ENCODE results near the gene INTU.

The INTU gene

GRCh38 chr4:127667116-127667515 is 34.4 kb downstream of the INTU start (continued):
- no peak for TF ChIP-seq ZBTB21 (tag by site-specific recombination; IDR thresholded peaks at IDR 0.05)
- no peak for TF ChIP-seq ZNF548 (tag by site-specific recombination; IDR thresholded peaks at IDR 0.05)
- no peak for TF ChIP-seq ZNF510 (tag by site-specific recombination; IDR thresholded peaks at IDR 0.05; ENCODE audit: insufficient replicate concordance)
- no peak for TF ChIP-seq ZNF394 (tag by site-specific recombination; IDR thresholded peaks at IDR 0.05; ENCODE audit: borderline replicate concordance)
- TF ChIP-seq ZNF223 (tag by site-specific recombination; IDR thresholded peaks at IDR 0.05), result no peak

DNA sequence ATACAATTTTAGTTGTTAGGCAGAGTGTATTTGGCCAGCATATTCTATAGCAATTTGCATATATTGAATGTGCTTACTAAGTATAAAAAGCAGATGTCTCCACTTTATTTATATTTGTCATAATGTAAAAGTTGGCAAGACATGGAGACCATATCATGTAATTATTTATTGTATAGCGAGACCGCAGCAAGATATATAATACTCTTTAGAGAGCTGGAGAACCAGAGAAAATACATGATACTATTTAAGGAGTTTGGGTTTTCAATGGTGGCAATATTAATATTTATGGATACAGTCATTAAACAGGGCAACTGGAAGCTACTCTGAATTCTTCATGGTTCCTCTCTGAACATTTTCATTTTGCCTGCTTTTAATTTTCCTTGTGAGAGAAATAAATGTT is 35.0 kb downstream of the INTU start:
- no peak for TF ChIP-seq ZNF37A (tag by site-specific recombination; IDR thresholded peaks at IDR 0.05)
- TF ChIP-seq, protein P1, sequence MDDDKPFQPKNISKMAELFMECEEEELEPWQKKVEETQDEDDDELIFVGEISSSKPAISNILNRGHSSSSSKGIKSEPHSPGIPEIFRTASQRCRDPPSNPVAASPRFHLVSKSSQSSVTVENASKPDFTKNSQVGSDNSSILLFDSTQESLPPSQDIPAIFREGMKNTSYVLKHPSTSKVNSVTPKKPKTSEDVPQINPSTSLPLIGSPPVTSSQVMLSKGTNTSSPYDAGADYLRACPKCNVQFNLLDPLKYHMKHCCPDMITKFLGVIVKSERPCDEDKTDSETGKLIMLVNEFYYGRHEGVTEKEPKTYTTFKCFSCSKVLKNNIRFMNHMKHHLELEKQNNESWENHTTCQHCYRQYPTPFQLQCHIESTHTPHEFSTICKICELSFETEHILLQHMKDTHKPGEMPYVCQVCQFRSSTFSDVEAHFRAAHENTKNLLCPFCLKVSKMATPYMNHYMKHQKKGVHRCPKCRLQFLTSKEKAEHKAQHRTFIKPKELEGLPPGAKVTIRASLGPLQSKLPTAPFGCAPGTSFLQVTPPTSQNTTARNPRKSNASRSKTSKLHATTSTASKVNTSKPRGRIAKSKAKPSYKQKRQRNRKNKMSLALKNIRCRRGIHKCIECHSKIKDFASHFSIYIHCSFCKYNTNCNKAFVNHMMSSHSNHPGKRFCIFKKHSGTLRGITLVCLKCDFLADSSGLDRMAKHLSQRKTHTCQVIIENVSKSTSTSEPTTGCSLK (tag by site-specific recombination; IDR thresholded peaks at IDR 0.05), result no peak
- TF ChIP-seq SCRT2 (tag by site-specific recombination; IDR thresholded peaks at IDR 0.05), result no peak
- TF ChIP-seq EGR2 (tag by site-specific recombination; IDR thresholded peaks at IDR 0.05; ENCODE audit: low read depth), result no peak
- no peak for TF ChIP-seq SALL2 (tag by site-specific recombination; IDR thresholded peaks at IDR 0.05; ENCODE audit: borderline replicate concordance)
- TF ChIP-seq ZNF707 (tag by site-specific recombination; IDR thresholded peaks at IDR 0.05), result no peak
- no peak for TF ChIP-seq ZNF146 (tag by site-specific recombination; IDR thresholded peaks at IDR 0.05)
- no peak for TF ChIP-seq ZSCAN5A (tag by site-specific recombination; IDR thresholded peaks at IDR 0.05)
- TF ChIP-seq ZNF792 (tag by site-specific recombination; IDR thresholded peaks at IDR 0.05), result no peak
- TF ChIP-seq, protein P2, sequence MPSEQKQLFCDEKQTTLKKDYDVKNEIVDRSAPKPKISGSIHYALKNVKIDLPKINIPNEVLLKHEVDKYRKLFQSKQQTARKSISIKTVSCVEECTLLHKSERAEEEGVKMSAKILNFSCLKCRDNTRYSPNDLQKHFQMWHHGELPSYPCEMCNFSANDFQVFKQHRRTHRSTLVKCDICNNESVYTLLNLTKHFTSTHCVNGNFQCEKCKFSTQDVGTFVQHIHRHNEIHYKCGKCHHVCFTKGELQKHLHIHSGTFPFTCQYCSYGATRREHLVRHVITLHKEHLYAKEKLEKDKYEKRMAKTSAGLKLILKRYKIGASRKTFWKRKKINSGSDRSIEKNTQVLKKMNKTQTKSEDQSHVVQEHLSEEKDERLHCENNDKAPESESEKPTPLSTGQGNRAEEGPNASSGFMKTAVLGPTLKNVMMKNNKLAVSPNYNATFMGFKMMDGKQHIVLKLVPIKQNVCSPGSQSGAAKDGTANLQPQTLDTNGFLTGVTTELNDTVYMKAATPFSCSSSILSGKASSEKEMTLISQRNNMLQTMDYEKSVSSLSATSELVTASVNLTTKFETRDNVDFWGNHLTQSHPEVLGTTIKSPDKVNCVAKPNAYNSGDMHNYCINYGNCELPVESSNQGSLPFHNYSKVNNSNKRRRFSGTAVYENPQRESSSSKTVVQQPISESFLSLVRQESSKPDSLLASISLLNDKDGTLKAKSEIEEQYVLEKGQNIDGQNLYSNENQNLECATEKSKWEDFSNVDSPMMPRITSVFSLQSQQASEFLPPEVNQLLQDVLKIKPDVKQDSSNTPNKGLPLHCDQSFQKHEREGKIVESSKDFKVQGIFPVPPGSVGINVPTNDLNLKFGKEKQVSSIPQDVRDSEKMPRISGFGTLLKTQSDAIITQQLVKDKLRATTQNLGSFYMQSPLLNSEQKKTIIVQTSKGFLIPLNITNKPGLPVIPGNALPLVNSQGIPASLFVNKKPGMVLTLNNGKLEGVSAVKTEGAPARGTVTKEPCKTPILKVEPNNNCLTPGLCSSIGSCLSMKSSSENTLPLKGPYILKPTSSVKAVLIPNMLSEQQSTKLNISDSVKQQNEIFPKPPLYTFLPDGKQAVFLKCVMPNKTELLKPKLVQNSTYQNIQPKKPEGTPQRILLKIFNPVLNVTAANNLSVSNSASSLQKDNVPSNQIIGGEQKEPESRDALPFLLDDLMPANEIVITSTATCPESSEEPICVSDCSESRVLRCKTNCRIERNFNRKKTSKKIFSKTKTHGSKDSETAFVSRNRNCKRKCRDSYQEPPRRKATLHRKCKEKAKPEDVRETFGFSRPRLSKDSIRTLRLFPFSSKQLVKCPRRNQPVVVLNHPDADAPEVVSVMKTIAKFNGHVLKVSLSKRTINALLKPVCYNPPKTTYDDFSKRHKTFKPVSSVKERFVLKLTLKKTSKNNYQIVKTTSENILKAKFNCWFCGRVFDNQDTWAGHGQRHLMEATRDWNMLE (tag by site-specific recombination; conservative IDR thresholded peaks at IDR 0.05; ENCODE audit: low read depth), result no peak
- no peak for TF ChIP-seq ZNF544 (tag by site-specific recombination; IDR thresholded peaks at IDR 0.05)
- no peaks in the 10 kb centered on the region for H3K9me3 ChIP-seq (ENCODE audit: control insufficient read depth, insufficient read depth, low read depth, low read length)
- no peak overlapping the region for H3K4me3 ChIP-seq (ENCODE audit: low read depth, low read length)
- no peak overlapping the region for H3K27ac ChIP-seq (ENCODE audit: extremely low read depth, low read depth, low read length)
- ChIA-PET POLR2A (no interaction called here), CTCF (no interaction called here)
- no peaks in the 10 kb centered on the region for H3K36me3 ChIP-seq (ENCODE audit: control insufficient read depth in 2 of 2, insufficient read depth in 1 of 2, low read length in 2 of 2)
- H3K4me1 ChIP-seq (ENCODE audit: control insufficient read depth, insufficient read depth, low read length), result no peaks in the 10 kb centered on the region

- no peaks in the 10 kb centered on the region for H3K36me3 ChIP-seq (ENCODE audit: control insufficient read depth in 2 of 2, insufficient read depth in 1 of 2, low read length in 2 of 2)
- ChIA-PET POLR2A (no interaction called here), CTCF (no interaction called here)
- no peaks in the 10 kb centered on the region for H3K9me3 ChIP-seq (ENCODE audit: control insufficient read depth, insufficient read depth, low read depth, low read length)
- no peak overlapping the region for H3K27ac ChIP-seq (ENCODE audit: extremely low read depth, low read depth, low read length)
- H3K4me1 ChIP-seq (ENCODE audit: control insufficient read depth, insufficient read depth, low read length), result no peaks in the 10 kb centered on the region
- no peak overlapping the region for H3K4me3 ChIP-seq (ENCODE audit: low read depth, low read length)
- TF ChIP-seq ZNF692 (tag by site-specific recombination; IDR thresholded peaks at IDR 0.05), result no peak
- TF ChIP-seq, protein P3, sequence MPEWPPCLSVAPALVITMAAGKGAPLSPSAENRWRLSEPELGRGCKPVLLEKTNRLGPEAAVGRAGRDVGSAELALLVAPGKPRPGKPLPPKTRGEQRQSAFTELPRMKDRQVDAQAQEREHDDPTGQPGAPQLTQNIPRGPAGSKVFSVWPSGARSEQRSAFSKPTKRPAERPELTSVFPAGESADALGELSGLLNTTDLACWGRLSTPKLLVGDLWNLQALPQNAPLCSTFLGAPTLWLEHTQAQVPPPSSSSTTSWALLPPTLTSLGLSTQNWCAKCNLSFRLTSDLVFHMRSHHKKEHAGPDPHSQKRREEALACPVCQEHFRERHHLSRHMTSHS (tag by site-specific recombination; IDR thresholded peaks at IDR 0.05), result no peak
- TF ChIP-seq ZNF274 (IDR thresholded peaks at IDR 0.05; ENCODE audit: low read length), result no peak
- no peak for TF ChIP-seq ZNF274 (tag by site-specific recombination; IDR thresholded peaks at IDR 0.05; ENCODE audit: borderline replicate concordance)
- no peak for TF ChIP-seq ZNF366 (tag by site-specific recombination; conservative IDR thresholded peaks at IDR 0.05)
- no peak for TF ChIP-seq ZNF311 (tag by site-specific recombination; IDR thresholded peaks at IDR 0.05; ENCODE audit: borderline replicate concordance)
These were observed 36.0 kb downstream of the INTU start for GRCh38 chr4:127668770-127669169.

Data from HEK293 (cell line).